HG03432 (cell line): ENCODE results near the gene RARA.

Experiments
- ATAC-seq: cut with Tn5 transposase; IDR thresholded peaks from one replicate; pipeline ENCODE4 v1.9.1; 2021; ENCODE audit warnings: mild to moderate bottlenecking, moderate library complexity; ENCODE audit not compliant: unreplicated experiment

The RARA gene

GRCh38 chr17:40327244-40327729 lies 18.3 kb downstream of the RARA start:
- no peak for ATAC-seq

GRCh38 chr17:40327735-40328385 lies 18.9 kb downstream of the RARA start:
- no peak for ATAC-seq

GRCh38 chr17:40328386-40328766 lies 19.4 kb downstream of the RARA start:
- ATAC-seq = no peak

- ATAC-seq = no peak
Measured at GRCh38 chr17:40329839-40330794, 21.1 kb downstream of the RARA start.

GRCh38 chr17:40330850-40331470 lies 22.0 kb downstream of the RARA start:
- ATAC-seq = no peak

- no peak for ATAC-seq
Measured at GRCh38 chr17:40331743-40332641, 23.0 kb downstream of the RARA start.

- no peak for ATAC-seq
Measured at GRCh38 chr17:40333781-40334448, 24.9 kb downstream of the RARA start.

- no peak for ATAC-seq
Measured at GRCh38 chr17:40335620-40336019, 26.6 kb downstream of the RARA start.

GRCh38 chr17:40337351-40337750 lies 28.4 kb downstream of the RARA start:
- no peak for ATAC-seq

GRCh38 chr17:40338058-40338457 lies 29.1 kb downstream of the RARA start:
- ATAC-seq = no peak

- no peak for ATAC-seq
Measured at GRCh38 chr17:40338941-40339649, 30.1 kb downstream of the RARA start.

- no peak for ATAC-seq
Measured at GRCh38 chr17:40340327-40340726, 31.3 kb downstream of the RARA start.

GRCh38 chr17:40340880-40341807 lies 32.2 kb downstream of the RARA start:
- ATAC-seq = peak; percentile 71

GRCh38 chr17:40341808-40342503 lies 33.0 kb downstream of the RARA start:
- ATAC-seq = no peak

GRCh38 chr17:40342504-40343218 lies 33.7 kb downstream of the RARA start:
- ATAC-seq = no peak

GRCh38 chr17:40343219-40344119 lies 34.5 kb downstream of the RARA start:
- ATAC-seq = no peak
